ENCODE data around the gene LHFPL2. TPM values are rescaled to one million over a fixed set of nuclear protein-coding genes. Genes with fewer than 3 reads are reported as not detected.

LHFPL2 gene
- total and polyA plus RNA-seq, 9 of the 15 experiments (the other 6 are each of a cell fraction or from before 2014, with no cell fraction given), result 1.0 to 6.6 (median 4.6) TPM

DNA sequence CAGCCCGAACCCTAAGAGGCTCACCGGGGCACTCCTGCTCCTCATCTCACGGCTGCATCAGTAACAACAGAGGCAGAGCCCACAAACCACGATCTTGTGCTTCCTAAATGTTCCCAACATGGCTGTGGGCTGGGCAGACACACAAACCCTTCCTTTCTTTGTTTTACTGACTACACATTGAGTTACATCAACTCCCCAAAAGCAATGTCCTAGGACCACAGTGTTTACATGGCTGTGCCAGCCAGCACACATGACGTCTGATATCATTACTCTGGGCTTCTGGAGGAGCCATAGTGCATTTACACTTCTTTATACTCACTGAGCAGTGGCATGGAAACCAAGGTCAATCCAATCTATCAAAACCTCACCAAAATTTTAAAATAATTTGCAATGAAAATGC lies 101.4 kb downstream of the LHFPL2 start:
- no peak for DNase-seq (ENCODE audit: extremely low read depth in 1 of 4, low spot score in 3 of 4)
- no peaks in the 10 kb centered on the region for H3K9me3 ChIP-seq (replicated peaks; ENCODE audit: control insufficient read depth, insufficient read depth, low read depth, low read length)
- H3K9me1 ChIP-seq (ENCODE audit: control insufficient read depth, insufficient read depth, low read length), result no peaks in the 10 kb centered on the region
- WGBS (ENCODE audit: insufficient coverage, low coverage, missing lambda C conversion rate), result 34% methylated on average over 5 of the region's 5 CpGs
- no peak overlapping the region for H3K4me3 ChIP-seq
- ATAC-seq, result no peak
- intact Hi-C loops (cut with micrococcal nuclease), result no loop called here
- H3K36me3 ChIP-seq (ENCODE audit: control insufficient read depth, insufficient read depth, low read length), result no peaks in the 10 kb centered on the region
- H3K27me3 ChIP-seq (ENCODE audit: control insufficient read depth in 2 of 2, insufficient read depth in 2 of 2, low read length in 2 of 2), result no peaks in the 10 kb centered on the region
- in situ Hi-C loops (cut with MboI), result loop anchor here (5.0 kb wide), 1 partner anchor 65 kb away; no protein-coding TSS in a partner anchor
- H3K4me2 ChIP-seq (ENCODE audit: insufficient read depth, low read length), result no peak overlapping the region
- no peak overlapping the region for H3K27ac ChIP-seq (ENCODE audit: extremely low read depth, low read depth, low read length)
- no peak for FAIRE-seq
- POLR2A ChIA-PET, result no interaction called here
- no peak for TF ChIP-seq JUND (IDR thresholded peaks at IDR 0.05; ENCODE audit: borderline replicate concordance, low read depth, low read length)
- TF ChIP-seq JUND (tag; IDR thresholded peaks at IDR 0.05; ENCODE audit: borderline replicate concordance, low read depth, low read length), result no peak
- no peak for TF ChIP-seq EWSR1 (IDR thresholded peaks at IDR 0.05; ENCODE audit: borderline replicate concordance, low read depth, partially characterized antibody)
- TF ChIP-seq, protein P1, sequence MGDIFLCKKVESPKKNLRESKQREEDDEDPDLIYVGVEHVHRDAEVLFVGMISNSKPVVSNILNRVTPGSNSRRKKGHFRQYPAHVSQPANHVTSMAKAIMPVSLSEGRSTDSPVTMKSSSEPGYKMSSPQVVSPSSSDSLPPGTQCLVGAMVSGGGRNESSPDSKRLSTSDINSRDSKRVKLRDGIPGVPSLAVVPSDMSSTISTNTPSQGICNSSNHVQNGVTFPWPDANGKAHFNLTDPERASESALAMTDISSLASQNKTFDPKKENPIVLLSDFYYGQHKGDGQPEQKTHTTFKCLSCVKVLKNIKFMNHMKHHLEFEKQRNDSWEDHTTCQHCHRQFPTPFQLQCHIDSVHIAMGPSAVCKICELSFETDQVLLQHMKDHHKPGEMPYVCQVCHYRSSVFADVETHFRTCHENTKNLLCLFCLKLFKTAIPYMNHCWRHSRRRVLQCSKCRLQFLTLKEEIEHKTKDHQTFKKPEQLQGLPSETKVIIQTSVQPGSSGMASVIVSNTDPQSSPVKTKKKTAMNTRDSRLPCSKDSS (IDR thresholded peaks at IDR 0.05; ENCODE audit: low read depth, partially characterized antibody), result no peak
- H3K9ac ChIP-seq (ENCODE audit: insufficient read depth in 1 of 2, low read depth in 2 of 2, low read length in 2 of 2), result no peak overlapping the region
- H2AFZ ChIP-seq (ENCODE audit: low read depth, low read length), result no peak overlapping the region
- H3K4me1 ChIP-seq (replicated peaks in 1 of 2; ENCODE audit: control insufficient read depth in 2 of 2, insufficient read depth in 2 of 2, low read length in 2 of 2), result no peaks in the 10 kb centered on the region; a peak in 1 of 5 replicates
- no peaks in the 10 kb centered on the region for H3K79me2 ChIP-seq (ENCODE audit: control insufficient read depth, insufficient read depth, low read length)
- no peaks in the 10 kb centered on the region for H4K20me1 ChIP-seq (replicated peaks; ENCODE audit: control insufficient read depth, insufficient read depth, low read length)
- BruUV-seq (replicated peaks), result no TSS peak
- CTCF ChIA-PET (ENCODE audit: low intra/inter-chr PET ratio), result no interaction called here

Data from K562 (cell line).